DOHH2 (cell line): ENCODE measurements around the gene CERK.

Experiments
- H3F3A ChIP-seq: fragments of 200-600 bp; sonication (generic), shearing (Covaris generic); 2 replicates; pipeline ENCODE4 v1.6.0; 2016; ENCODE audit warnings: antibody characterized with exemption, mild to moderate bottlenecking; ENCODE audit not compliant: control insufficient read depth, insufficient read depth
- H3K27ac ChIP-seq: fragments of 200-600 bp; sonication (generic); 2 replicates; pipeline ENCODE4 v1.5.1; 2014; ENCODE audit warnings: low read depth, mild to moderate bottlenecking, low read length, moderate library complexity
- H3K27me3 ChIP-seq: fragments of 200-600 bp; sonication (generic); 2 replicates; pipeline ENCODE4 v1.6.1; 2014; ENCODE audit warnings: mild to moderate bottlenecking, low read length, mixed read lengths; ENCODE audit not compliant: control insufficient read depth
- H3K36me3 ChIP-seq: fragments of 200-600 bp; sonication (generic); 2 replicates; pipeline ENCODE4 v1.6.1; 2014; ENCODE audit warnings: mild to moderate bottlenecking, low read length, moderate library complexity, mixed read lengths; ENCODE audit not compliant: control insufficient read depth
- H3K4me1 ChIP-seq: fragments of 200-600 bp; sonication (generic); 2 replicates; pipeline ENCODE4 v1.6.1; 2014; ENCODE audit warnings: mild to moderate bottlenecking, low read length, mixed read lengths; ENCODE audit not compliant: control insufficient read depth
- H3K4me2 ChIP-seq: fragments of 200-600 bp; sonication (generic); 2 replicates; pipeline ENCODE4 v1.6.0; 2014; ENCODE audit warnings: mild to moderate bottlenecking, low read length, moderate library complexity
- H3K4me3 ChIP-seq: fragments of 200-600 bp; sonication (generic); 2 replicates; pipeline ENCODE4 v1.5.1; 2014; ENCODE audit warnings: mild to moderate bottlenecking, low read length, mixed read lengths
- H3K79me2 ChIP-seq: fragments of 200-600 bp; sonication (generic); 2 replicates; pipeline ENCODE4 v1.6.1; 2014; ENCODE audit warnings: mild to moderate bottlenecking, low read length, mixed read lengths; ENCODE audit not compliant: control insufficient read depth
- H3K9me2 ChIP-seq: fragments of 200-600 bp; sonication (generic); replicated peaks from 2 replicates; pipeline ENCODE4 v1.6.1; 2014; ENCODE audit warnings: mild to moderate bottlenecking, low read length, mixed read lengths; ENCODE audit not compliant: control insufficient read depth
- H3K9me3 ChIP-seq: fragments of 200-600 bp; sonication (generic); 2 replicates; pipeline ENCODE4 v1.6.1; 2014; ENCODE audit warnings: antibody characterized with exemption, low read length, mixed read lengths; ENCODE audit not compliant: control insufficient read depth, insufficient read depth
- H4K20me1 ChIP-seq: fragments of 200-600 bp; sonication (generic); 2 replicates; pipeline ENCODE4 v1.6.0; 2014; ENCODE audit warnings: low read depth, mild to moderate bottlenecking, antibody characterized with exemption, low read length, moderate library complexity; ENCODE audit not compliant: control insufficient read depth, insufficient read depth
- CTCF ChIP-seq: fragments of 200-600 bp; sonication (generic); IDR thresholded peaks from one replicate; pipeline ENCODE4 v1.5.1; 2014; ENCODE audit warnings: antibody characterized with exemption, mild to moderate bottlenecking, low read depth, low read length; ENCODE audit not compliant: poor library complexity, severe bottlenecking
- EZH2phosphoT487 ChIP-seq: fragments of 200-600 bp; sonication (generic); IDR thresholded peaks from 2 replicates; pipeline ENCODE4 v1.6.1; 2017; ENCODE audit warnings: borderline replicate concordance, mild to moderate bottlenecking, antibody characterized with exemption, low read length, moderate library complexity, mixed read lengths

CERK gene

GRCh38 chr22:46665151-46665695 is 72.8 kb downstream of the CERK start:
- Histone ChIP-seq H3K36me3 (peaks cover 11% of the 10 kb centered on the region), H3K4me1 (no peaks in the 10 kb centered on the region), H3F3A (no peaks in the 10 kb centered on the region), H3K27me3 (no peaks in the 10 kb centered on the region), H3K79me2 (no peaks in the 10 kb centered on the region), H3K27ac (no peak overlapping the region), H4K20me1 (0 out of 2 replicates have a peak, but pooled peaks cover 4% of the 10 kb centered on the region), H3K9me3 (no peaks in the 10 kb centered on the region), H3K4me2 (no peak overlapping the region), H3K9me2 (no peaks in the 10 kb centered on the region), H3K4me3 (no peak overlapping the region)
- TF ChIP-seq EZH2phosphoT487, result no peak
- no peak for TF ChIP-seq CTCF

GRCh38 chr22:46664301-46664855 is 73.7 kb downstream of the CERK start:
- H3K27me3 ChIP-seq, result no peaks in the 10 kb centered on the region
- H3K79me2 ChIP-seq, result no peaks in the 10 kb centered on the region
- no peaks in the 10 kb centered on the region for H3K9me3 ChIP-seq
- peaks cover 11% of the 10 kb centered on the region for H3K36me3 ChIP-seq
- H3K27ac ChIP-seq, result no peak overlapping the region
- 0 out of 2 replicates have a peak, but pooled peaks cover 4% of the 10 kb centered on the region for H4K20me1 ChIP-seq
- H3K9me2 ChIP-seq, result no peaks in the 10 kb centered on the region
- no peak overlapping the region for H3K4me2 ChIP-seq
- no peaks in the 10 kb centered on the region for H3K4me1 ChIP-seq
- H3F3A ChIP-seq, result no peaks in the 10 kb centered on the region
- TF ChIP-seq CTCF (no peak), EZH2phosphoT487 (no peak)
- H3K4me3 ChIP-seq, result no peak overlapping the region

GRCh38 chr22:46663436-46664100 is 74.5 kb downstream of the CERK start:
- no peaks in the 10 kb centered on the region for H3K9me2 ChIP-seq
- peaks cover 9% of the 10 kb centered on the region for H3K36me3 ChIP-seq
- H4K20me1 ChIP-seq, result 0 out of 2 replicates have a peak, but pooled peaks cover 4% of the 10 kb centered on the region
- no peaks in the 10 kb centered on the region for H3K9me3 ChIP-seq
- TF ChIP-seq EZH2phosphoT487, result no peak
- TF ChIP-seq CTCF, result no peak
- no peaks in the 10 kb centered on the region for H3K79me2 ChIP-seq
- no peak overlapping the region for H3K4me3 ChIP-seq
- H3K27me3 ChIP-seq, result no peaks in the 10 kb centered on the region
- no peak overlapping the region for H3K4me2 ChIP-seq
- no peak overlapping the region for H3K27ac ChIP-seq
- H3K4me1 ChIP-seq, result no peaks in the 10 kb centered on the region
- no peaks in the 10 kb centered on the region for H3F3A ChIP-seq
